CD4-positive, alpha-beta T cell (primary cell): ENCODE results near the gene ADAM10. TPM values are rescaled to one million over a fixed set of nuclear protein-coding genes. Genes with fewer than 3 reads are reported as not detected.

Experiments used
- ATAC-seq: fragments of 200-7000 bp; cut with Tn5 transposase; one replicate; pipeline ENCODE4 v1.10.0; 2022; ENCODE audit warnings: mild to moderate bottlenecking; ENCODE audit not compliant: poor library complexity
- CTCF ChIA-PET: fragments of 350-600 bp; sonication (Branson Sonifier 250); formaldehyde crosslinking; loops from one replicate; lab custom pipeline; 2021; ENCODE audit warnings: antibody characterized with exemption, inconsistent platforms; lab: Charles Lee
- POLR2A ChIA-PET: fragments of 350-600 bp; sonication (Branson Sonifier 250); formaldehyde crosslinking; loops from one replicate; lab custom pipeline; 2021; ENCODE audit warnings: antibody characterized with exemption, inconsistent platforms; lab: Charles Lee
- DNase-seq, 14 experiments: peaks; one replicate each; pipeline ENCODE4 v3.0.0-alpha.2; 2013 to 2020; ENCODE audit warnings: mixed read lengths in 2 of 14
- H3K27ac ChIP-seq, 2 donors: one replicate each; pipeline versions ENCODE4 v1.5.1 to v1.7.0; 2013; ENCODE audit warnings: low read length in 2 of 2, low read depth in 1 of 2, mild to moderate bottlenecking in 1 of 2
- H3K27me3 ChIP-seq, 2 experiments: 1 replicate in 1 of 2; 2 replicates in 1 of 2; pipeline versions ENCODE4 v1.6.1 to v1.7.0; 2013; ENCODE audit warnings: low read length in 2 of 2, control low read depth in 1 of 2, mild to moderate bottlenecking in 1 of 2, moderate library complexity in 1 of 2; ENCODE audit not compliant: insufficient read depth in 2 of 2, control insufficient read depth in 1 of 2
- H3K36me3 ChIP-seq: one replicate; pipeline ENCODE4 v1.6.1; 2013; ENCODE audit warnings: low read length, control low read depth; ENCODE audit not compliant: insufficient read depth
- H3K4me1 ChIP-seq: one replicate; pipeline ENCODE4 v1.6.1; 2013; ENCODE audit warnings: low read length, control low read depth; ENCODE audit not compliant: insufficient read depth
- H3K4me3 ChIP-seq: one replicate; pipeline ENCODE4 v1.5.1; 2013; ENCODE audit warnings: mild to moderate bottlenecking, low read length, moderate library complexity
- H3K9me3 ChIP-seq, 2 experiments: 1 replicate in 1 of 2; 2 replicates in 1 of 2; pipeline versions ENCODE4 v1.6.1 to v1.7.0; 2013; ENCODE audit warnings: low read length in 2 of 2, mild to moderate bottlenecking in 2 of 2, control low read depth in 1 of 2, moderate library complexity in 1 of 2; ENCODE audit not compliant: control insufficient read depth in 1 of 2, insufficient read depth in 1 of 2
- H3K27ac Mint-ChIP-seq: one replicate; pipeline ENCODE4 v1.8.0; 2020; ENCODE audit warnings: mixed read lengths
- H3K27me3 Mint-ChIP-seq: one replicate; pipeline ENCODE4 v1.8.0; 2021; ENCODE audit warnings: mixed read lengths
- H3K36me3 Mint-ChIP-seq: one replicate; pipeline ENCODE4 v1.8.0; 2021; ENCODE audit warnings: low read depth, mixed read lengths
- H3K4me1 Mint-ChIP-seq: one replicate; pipeline ENCODE4 v1.8.0; 2021; ENCODE audit warnings: low read depth, mixed read lengths
- H3K4me3 Mint-ChIP-seq: one replicate; pipeline ENCODE4 v1.8.0; 2020; ENCODE audit warnings: mild to moderate bottlenecking, mixed read lengths
- H3K9me3 Mint-ChIP-seq: one replicate; pipeline ENCODE4 v1.8.0; 2020; ENCODE audit warnings: mixed read lengths
- intact Hi-C, 2 experiments: fragments of 100-400 bp; cut with DNase I in 1 of 2; cut with micrococcal nuclease in 1 of 2; formaldehyde crosslinking; loops; one replicate each; pipeline versions ENCODE4 v1.15.1 to v1.9.0; 2023 to 2025; cut with DNase I, micrococcal nuclease
- total RNA-seq, 174 experiments: library from RNA in 2 of 174; stranded (reverse) in 2 of 174; gene quantifications; one replicate each; pipeline ENCODE4 v1.2.3 and lab custom pipeline; 2021 to 2026
- TF ChIP-seq, protein P1 (sequence below): fragments of 200-600 bp; IDR thresholded peaks from one replicate; pipeline ENCODE4 v1.8.0; 2022; ENCODE audit warnings: antibody characterized with exemption, mild to moderate bottlenecking

Gene ADAM10
- total RNA-seq, 2 experiments from 2014 or later = 70.5 to 80.4 TPM

DNA sequence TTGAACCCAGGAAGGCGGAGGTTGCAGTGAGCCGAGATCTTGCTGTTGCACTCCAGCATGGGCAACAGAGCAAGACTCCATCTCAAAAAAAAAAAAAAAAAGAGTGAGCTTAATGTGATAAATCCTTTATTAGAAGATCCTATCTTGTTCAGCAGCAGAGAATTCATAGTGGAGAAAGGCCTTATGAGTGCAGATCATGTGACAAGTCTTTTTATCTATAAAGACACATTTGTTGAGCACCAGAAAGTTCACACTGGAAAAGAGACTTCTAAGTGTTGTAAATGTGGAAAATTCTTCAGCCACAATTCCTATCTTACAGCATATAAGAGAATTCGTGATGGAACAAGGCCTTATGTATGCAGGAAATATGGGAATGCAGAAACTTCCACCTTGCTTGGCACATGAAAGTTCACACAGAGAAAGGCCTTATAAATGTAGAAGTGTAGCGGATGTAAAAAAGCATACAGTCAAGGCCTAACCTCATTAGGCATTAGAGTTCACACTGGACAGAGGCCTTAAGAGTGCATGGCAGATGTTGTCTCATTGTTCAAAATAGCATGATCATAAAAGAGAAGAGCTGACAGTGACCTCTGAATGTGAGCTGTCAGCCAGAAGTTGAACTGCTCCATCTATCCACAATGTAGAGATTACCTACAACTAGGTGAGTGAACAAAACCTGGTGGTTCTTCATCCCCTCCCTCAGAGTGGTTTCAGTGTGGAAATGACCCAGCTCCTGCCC, 16.7 kb downstream of the ADAM10 start:
- peaks cover 25% of the 10 kb centered on the region for H3K36me3 Mint-ChIP-seq

DNA sequence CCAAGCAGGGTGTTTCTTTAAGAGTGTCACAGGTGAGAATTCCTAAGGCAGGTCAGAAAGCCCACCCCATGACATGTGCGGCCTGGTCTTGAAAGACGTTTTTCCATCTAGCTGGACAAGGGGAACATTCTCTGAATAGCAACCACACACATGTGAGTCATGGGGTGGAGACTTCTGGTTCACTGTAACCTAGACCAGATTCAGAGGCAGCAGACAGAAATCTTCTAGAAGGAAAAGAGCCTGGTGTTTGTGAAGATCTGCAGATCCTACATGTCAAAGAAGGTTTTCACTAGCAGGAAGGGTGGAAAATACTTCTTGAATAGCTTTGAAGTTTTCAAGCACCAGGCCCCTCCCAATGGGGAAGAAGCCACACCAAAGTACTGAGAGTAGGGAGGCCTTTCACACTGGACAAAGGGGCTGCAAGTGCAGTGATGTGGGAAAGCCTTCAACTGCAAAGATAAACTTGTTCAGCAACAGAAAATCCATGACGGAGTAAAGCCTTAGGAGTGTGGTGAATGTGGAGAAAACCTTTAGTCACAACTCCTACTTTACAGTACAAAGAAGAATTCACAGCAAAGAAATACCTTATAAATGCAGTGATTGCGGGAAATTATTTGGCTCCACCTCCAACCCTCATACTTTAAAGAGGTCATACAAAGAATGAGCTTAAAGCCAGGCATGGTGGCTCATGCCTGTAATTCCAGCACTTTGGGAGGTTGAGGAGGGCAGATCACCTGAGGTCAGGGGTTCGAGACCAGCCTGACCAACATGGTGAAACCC, 17.6 kb downstream of the ADAM10 start:
- Mint-ChIP-seq H3K9me3 (no peaks in the 10 kb centered on the region), H3K27me3 (no peaks in the 10 kb centered on the region), H3K4me1 (peaks cover 80% of the 10 kb centered on the region), H3K27ac (peak overlapping the region; percentile 67), H3K4me3 (peak overlapping the region; percentile 20), H3K36me3 (peaks cover 25% of the 10 kb centered on the region)
- TF ChIP-seq, protein P1, sequence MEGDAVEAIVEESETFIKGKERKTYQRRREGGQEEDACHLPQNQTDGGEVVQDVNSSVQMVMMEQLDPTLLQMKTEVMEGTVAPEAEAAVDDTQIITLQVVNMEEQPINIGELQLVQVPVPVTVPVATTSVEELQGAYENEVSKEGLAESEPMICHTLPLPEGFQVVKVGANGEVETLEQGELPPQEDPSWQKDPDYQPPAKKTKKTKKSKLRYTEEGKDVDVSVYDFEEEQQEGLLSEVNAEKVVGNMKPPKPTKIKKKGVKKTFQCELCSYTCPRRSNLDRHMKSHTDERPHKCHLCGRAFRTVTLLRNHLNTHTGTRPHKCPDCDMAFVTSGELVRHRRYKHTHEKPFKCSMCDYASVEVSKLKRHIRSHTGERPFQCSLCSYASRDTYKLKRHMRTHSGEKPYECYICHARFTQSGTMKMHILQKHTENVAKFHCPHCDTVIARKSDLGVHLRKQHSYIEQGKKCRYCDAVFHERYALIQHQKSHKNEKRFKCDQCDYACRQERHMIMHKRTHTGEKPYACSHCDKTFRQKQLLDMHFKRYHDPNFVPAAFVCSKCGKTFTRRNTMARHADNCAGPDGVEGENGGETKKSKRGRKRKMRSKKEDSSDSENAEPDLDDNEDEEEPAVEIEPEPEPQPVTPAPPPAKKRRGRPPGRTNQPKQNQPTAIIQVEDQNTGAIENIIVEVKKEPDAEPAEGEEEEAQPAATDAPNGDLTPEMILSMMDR = no peak
- ChIA-PET POLR2A (no interaction called here), CTCF (interaction anchor here (0.7 kb wide), 1 partner anchor 39 kb away, joined by 3 read pairs; the partner anchor contains the start of gene MINDY2)
- ATAC-seq (no peak), DNase-seq (peak in 2 of 14 experiments; percentile 32 to 33)
- Histone ChIP-seq H3K27me3 (no peaks in the 10 kb centered on the region), H3K9me3 (no peaks in the 10 kb centered on the region), H3K4me3 (no peak overlapping the region), H3K36me3 (peaks cover 3% of the 10 kb centered on the region), H3K4me1 (peaks cover 17% of the 10 kb centered on the region), H3K27ac (no peak overlapping the region)
- intact Hi-C loops = no loop called here

More for the DNA sequence above, 16.7 kb downstream of the ADAM10 start:
- CTCF ChIA-PET = interaction anchor here (0.7 kb wide), 1 partner anchor 38 kb away, joined by 3 read pairs; the partner anchor contains the start of gene MINDY2
- no peaks in the 10 kb centered on the region for H3K27me3 ChIP-seq
- H3K36me3 ChIP-seq = peaks cover 3% of the 10 kb centered on the region
- TF ChIP-seq, protein P1 = no peak
- H3K9me3 ChIP-seq = no peaks in the 10 kb centered on the region
- H3K27me3 Mint-ChIP-seq = no peaks in the 10 kb centered on the region
- POLR2A ChIA-PET = no interaction called here
- ATAC-seq = no peak
- no peaks in the 10 kb centered on the region for H3K9me3 Mint-ChIP-seq
- no peak for DNase-seq
- no peak overlapping the region for H3K27ac ChIP-seq
- peaks cover 83% of the 10 kb centered on the region for H3K4me1 Mint-ChIP-seq
- H3K27ac Mint-ChIP-seq = no peak overlapping the region
- peaks cover 17% of the 10 kb centered on the region for H3K4me1 ChIP-seq
- H3K4me3 Mint-ChIP-seq = peak overlapping the region; percentile 0
- intact Hi-C loops = no loop called here
- H3K4me3 ChIP-seq = no peak overlapping the region

DNA sequence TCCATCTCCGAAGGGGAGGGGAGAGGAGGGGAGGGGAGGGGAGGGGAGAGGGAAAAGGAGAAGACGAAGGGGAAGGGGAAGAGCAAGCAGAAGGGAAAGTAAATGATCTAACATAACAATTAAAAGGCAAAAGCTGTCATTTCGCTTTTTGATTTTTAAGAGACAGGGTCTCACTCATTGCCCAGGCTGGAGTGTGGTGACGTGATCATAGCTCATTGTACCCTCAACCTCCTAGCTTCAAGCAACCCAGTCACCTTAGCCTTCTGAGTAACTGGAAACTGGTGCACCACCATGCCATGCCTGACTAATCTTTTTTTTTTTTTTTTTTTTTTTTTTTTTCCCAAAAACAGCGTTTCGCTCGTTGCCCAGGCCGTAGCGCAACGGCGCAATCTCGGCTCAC, 22.6 kb downstream of the ADAM10 start:
- TF ChIP-seq, protein P1 = no peak
- ATAC-seq (no peak), DNase-seq (peak in 1 of 14 experiments; percentile 23)
- POLR2A ChIA-PET = no interaction called here
- Histone ChIP-seq H3K4me3 (no peak overlapping the region), H3K9me3 (no peaks in the 10 kb centered on the region), H3K4me1 (peaks cover 17% of the 10 kb centered on the region), H3K36me3 (peaks cover 3% of the 10 kb centered on the region), H3K27me3 (no peaks in the 10 kb centered on the region), H3K27ac (no peak overlapping the region)
- CTCF ChIA-PET = interaction anchor here (0.7 kb wide), 2 partner anchors 19 to 21 kb away, joined by 3 to 5 read pairs; no protein-coding TSS in a partner anchor
- peak overlapping the region; percentile 1 for H3K27ac Mint-ChIP-seq
- intact Hi-C loops = no loop called here
- peaks cover 67% of the 10 kb centered on the region for H3K4me1 Mint-ChIP-seq
- no peak overlapping the region for H3K4me3 Mint-ChIP-seq
- no peaks in the 10 kb centered on the region for H3K27me3 Mint-ChIP-seq
- peaks cover 15% of the 10 kb centered on the region for H3K36me3 Mint-ChIP-seq
- H3K9me3 Mint-ChIP-seq = no peaks in the 10 kb centered on the region
